CD4-positive, alpha-beta T cell treated with Interleukin-15 for 1 hour (primary cell): ENCODE data around the gene SCLT1.

Experiments used
- DNase-seq: peaks from one replicate; pipeline ENCODE4 v3.0.0-alpha.2; 2020

SCLT1 gene

GRCh38 chr4:128866691-128867090, 226.6 kb downstream of the SCLT1 start:
- DNase-seq: no peak

GRCh38 chr4:128866269-128866668, 227.1 kb downstream of the SCLT1 start:
- DNase-seq: no peak

GRCh38 chr4:128865132-128865531, 228.2 kb downstream of the SCLT1 start:
- no peak for DNase-seq

GRCh38 chr4:128863312-128864075, 229.8 kb downstream of the SCLT1 start:
- peak; percentile 44 for DNase-seq

GRCh38 chr4:128862608-128863311, 230.6 kb downstream of the SCLT1 start:
- DNase-seq: peak; percentile 35

- DNase-seq: no peak
Observed at GRCh38 chr4:128861856-128862518, 231.4 kb downstream of the SCLT1 start.

GRCh38 chr4:128859887-128860677, 233.3 kb downstream of the SCLT1 start:
- no peak for DNase-seq

GRCh38 chr4:128858879-128859671, 234.3 kb downstream of the SCLT1 start:
- no peak for DNase-seq

GRCh38 chr4:128856246-128856645, 237.1 kb downstream of the SCLT1 start:
- DNase-seq: no peak

GRCh38 chr4:128855621-128856020, 237.7 kb downstream of the SCLT1 start:
- DNase-seq: no peak

- no peak for DNase-seq
Observed at GRCh38 chr4:128854433-128854832, 238.9 kb downstream of the SCLT1 start.

GRCh38 chr4:128853741-128854140, 239.6 kb downstream of the SCLT1 start:
- no peak for DNase-seq

GRCh38 chr4:128850252-128850651, 243.1 kb downstream of the SCLT1 start:
- DNase-seq: no peak

GRCh38 chr4:128848461-128848860, 244.9 kb downstream of the SCLT1 start:
- DNase-seq: no peak

- peak; percentile 26 for DNase-seq
Observed at GRCh38 chr4:128847082-128847724, 246.1 kb downstream of the SCLT1 start.

GRCh38 chr4:128846063-128846462, 247.3 kb downstream of the SCLT1 start:
- no peak for DNase-seq

GRCh38 chr4:128844931-128845330, 248.4 kb downstream of the SCLT1 start:
- DNase-seq: no peak

- no peak for DNase-seq
Observed at GRCh38 chr4:128841402-128841801, 251.9 kb downstream of the SCLT1 start.

- DNase-seq: no peak
Observed at GRCh38 chr4:128840711-128841318, 252.5 kb downstream of the SCLT1 start.

GRCh38 chr4:128837679-128838078, 255.7 kb downstream of the SCLT1 start:
- no peak for DNase-seq

- no peak for DNase-seq
Observed at GRCh38 chr4:128837198-128837597, 256.1 kb downstream of the SCLT1 start.
